ENCODE results near the gene DNAH7. TPM values are rescaled to one million over a fixed set of nuclear protein-coding genes. Genes with fewer than 3 reads are reported as not detected.

DNAH7 gene
- total RNA-seq, 6 experiments from 2014 or later: 0.12 to 0.35 (median 0.26) TPM

DNA sequence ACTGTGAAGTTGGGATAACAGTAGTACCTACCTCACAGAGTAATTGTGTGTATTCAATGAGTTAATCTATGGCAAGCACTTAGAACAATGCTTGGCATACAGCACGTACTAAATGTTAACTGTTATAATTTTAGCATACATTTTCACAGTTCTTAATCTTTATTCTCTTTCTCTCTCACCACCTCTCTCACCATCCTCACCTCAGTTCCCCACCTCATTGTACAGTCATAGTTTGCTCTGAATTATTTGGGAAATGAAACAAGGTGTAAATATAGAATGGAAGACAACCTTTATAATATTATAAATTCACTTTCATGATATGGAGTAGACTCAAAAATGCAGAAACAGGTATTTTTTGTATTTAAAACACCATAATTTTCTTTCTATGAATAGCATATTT lies 40.0 kb upstream of the DNAH7 start:
- ATAC-seq (no peak), DNase-seq (no peak)
- intact Hi-C loops (cut with DNase I): no loop called here
- H3K9me3 ChIP-seq: no peaks in the 10 kb centered on the region
- no peak overlapping the region for H3K27ac ChIP-seq
- no peaks in the 10 kb centered on the region for H3K4me1 ChIP-seq
- H3K27me3 ChIP-seq: no peaks in the 10 kb centered on the region
- no peak overlapping the region for H3K4me3 ChIP-seq
- no peaks in the 10 kb centered on the region for H3K36me3 ChIP-seq
- WGBS (ENCODE audit: insufficient coverage, low coverage, low lambda C conversion rate, missing lambda C conversion rate): 63% methylated on average over 1 of the region's 1 CpG
- TF ChIP-seq POLR2A (IDR thresholded peaks at IDR 0.05): no peak
- TF ChIP-seq, protein P1, sequence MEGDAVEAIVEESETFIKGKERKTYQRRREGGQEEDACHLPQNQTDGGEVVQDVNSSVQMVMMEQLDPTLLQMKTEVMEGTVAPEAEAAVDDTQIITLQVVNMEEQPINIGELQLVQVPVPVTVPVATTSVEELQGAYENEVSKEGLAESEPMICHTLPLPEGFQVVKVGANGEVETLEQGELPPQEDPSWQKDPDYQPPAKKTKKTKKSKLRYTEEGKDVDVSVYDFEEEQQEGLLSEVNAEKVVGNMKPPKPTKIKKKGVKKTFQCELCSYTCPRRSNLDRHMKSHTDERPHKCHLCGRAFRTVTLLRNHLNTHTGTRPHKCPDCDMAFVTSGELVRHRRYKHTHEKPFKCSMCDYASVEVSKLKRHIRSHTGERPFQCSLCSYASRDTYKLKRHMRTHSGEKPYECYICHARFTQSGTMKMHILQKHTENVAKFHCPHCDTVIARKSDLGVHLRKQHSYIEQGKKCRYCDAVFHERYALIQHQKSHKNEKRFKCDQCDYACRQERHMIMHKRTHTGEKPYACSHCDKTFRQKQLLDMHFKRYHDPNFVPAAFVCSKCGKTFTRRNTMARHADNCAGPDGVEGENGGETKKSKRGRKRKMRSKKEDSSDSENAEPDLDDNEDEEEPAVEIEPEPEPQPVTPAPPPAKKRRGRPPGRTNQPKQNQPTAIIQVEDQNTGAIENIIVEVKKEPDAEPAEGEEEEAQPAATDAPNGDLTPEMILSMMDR (IDR thresholded peaks at IDR 0.05): no peak

DNA sequence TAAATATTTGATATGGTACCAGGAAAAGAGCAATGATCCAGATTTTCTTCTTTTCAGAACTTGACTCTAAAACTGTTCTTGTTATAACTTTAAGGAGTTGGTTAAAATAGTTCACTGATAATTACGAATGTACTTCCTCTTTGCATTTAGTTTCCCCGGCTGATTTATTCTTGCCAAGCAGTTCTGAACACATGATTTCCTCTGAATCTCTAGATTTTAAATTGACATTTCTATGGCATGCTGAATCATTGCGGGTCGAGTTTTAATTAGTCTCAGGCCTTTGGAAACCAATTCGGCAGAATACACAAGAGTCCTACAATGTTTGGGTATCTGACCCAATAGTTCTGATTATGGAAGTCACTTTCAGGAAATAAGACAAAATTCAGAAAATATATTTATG lies 37.3 kb upstream of the DNAH7 start:
- TF ChIP-seq POLR2A (IDR thresholded peaks at IDR 0.05): no peak
- TF ChIP-seq, protein P1 (IDR thresholded peaks at IDR 0.05): no peak
- 42% methylated on average over 5 of the region's 5 CpGs for WGBS (ENCODE audit: insufficient coverage, low coverage, low lambda C conversion rate, missing lambda C conversion rate)
- no peak overlapping the region for H3K4me3 ChIP-seq
- DNase-seq (no peak), ATAC-seq (no peak)
- H3K27me3 ChIP-seq: no peaks in the 10 kb centered on the region
- no peaks in the 10 kb centered on the region for H3K4me1 ChIP-seq
- no peaks in the 10 kb centered on the region for H3K36me3 ChIP-seq
- no peak overlapping the region for H3K27ac ChIP-seq
- intact Hi-C loops (cut with DNase I): no loop called here
- H3K9me3 ChIP-seq: no peaks in the 10 kb centered on the region

DNA sequence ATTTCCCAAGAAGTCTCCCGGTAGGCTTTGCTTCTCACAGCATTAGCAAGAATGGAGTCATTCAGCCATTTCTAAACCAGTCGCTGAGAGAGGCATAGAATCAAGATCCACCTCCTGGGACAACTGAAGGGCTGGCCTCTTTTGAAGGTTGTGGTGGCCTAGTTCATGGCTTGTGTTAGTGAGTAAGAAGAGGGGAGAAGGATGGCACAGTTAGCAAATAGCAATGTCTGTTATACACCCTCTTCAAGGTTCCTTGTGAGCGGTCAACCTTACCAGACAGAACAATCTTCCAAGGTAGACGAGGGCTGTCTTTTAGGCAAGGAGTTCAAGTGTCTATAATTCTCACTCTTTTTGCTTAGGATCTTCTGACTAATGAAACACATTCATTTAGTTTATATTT lies 35.4 kb upstream of the DNAH7 start:
- Histone ChIP-seq H3K4me1 (no peaks in the 10 kb centered on the region), H3K4me3 (no peak overlapping the region), H3K27ac (no peak overlapping the region), H3K27me3 (no peaks in the 10 kb centered on the region), H3K36me3 (no peaks in the 10 kb centered on the region), H3K9me3 (no peaks in the 10 kb centered on the region)
- intact Hi-C loops (cut with DNase I): no loop called here
- WGBS (ENCODE audit: insufficient coverage, low coverage, low lambda C conversion rate, missing lambda C conversion rate): 83% methylated on average over 4 of the region's 4 CpGs
- no peak for TF ChIP-seq POLR2A (IDR thresholded peaks at IDR 0.05)
- TF ChIP-seq, protein P1 (IDR thresholded peaks at IDR 0.05): no peak
- DNase-seq: no peak
- ATAC-seq: no peak

DNA sequence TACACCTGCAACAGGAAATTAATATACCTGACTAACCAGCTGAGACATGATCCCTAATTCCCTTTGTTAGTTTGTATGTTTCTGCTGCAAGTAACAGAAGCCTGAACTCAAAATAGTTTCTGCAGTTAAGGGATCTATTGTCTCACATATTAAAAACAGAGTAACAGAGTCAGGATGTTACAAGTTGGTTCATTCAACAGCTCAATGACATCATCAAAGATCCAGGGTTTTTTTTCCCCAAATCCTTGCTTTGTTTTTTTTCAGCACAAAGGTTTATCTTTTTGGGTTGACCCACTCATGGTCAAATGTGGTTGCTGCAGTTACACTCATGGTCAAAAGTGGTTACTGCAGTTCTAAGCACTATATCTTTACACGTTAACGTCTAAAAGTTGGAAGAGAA lies 35.0 kb upstream of the DNAH7 start:
- 76% methylated on average over 2 of the region's 2 CpGs for WGBS (ENCODE audit: insufficient coverage, low coverage, low lambda C conversion rate, missing lambda C conversion rate)
- H3K27me3 ChIP-seq: no peaks in the 10 kb centered on the region
- H3K27ac ChIP-seq: no peak overlapping the region
- ATAC-seq (no peak), DNase-seq (no peak)
- TF ChIP-seq, protein P1 (IDR thresholded peaks at IDR 0.05): no peak
- TF ChIP-seq POLR2A (IDR thresholded peaks at IDR 0.05): no peak
- intact Hi-C loops (cut with DNase I): no loop called here
- H3K4me1 ChIP-seq: no peaks in the 10 kb centered on the region
- H3K4me3 ChIP-seq: no peak overlapping the region
- no peaks in the 10 kb centered on the region for H3K9me3 ChIP-seq
- H3K36me3 ChIP-seq: no peaks in the 10 kb centered on the region
